DND-41 (cell line): ENCODE results near the gene CRISPLD2.

ENCODE experiments used
- ATAC-seq: fragments of 200-7000 bp; cut with Tn5 transposase; 3 replicates; pipeline ENCODE4 v1.9.1; 2021; ENCODE audit warnings: low read depth; ENCODE audit not compliant: insufficient read depth
- DNase-seq: peaks from one replicate; pipeline ENCODE4 v3.0.0-alpha.2; 2020
- H2AFZ ChIP-seq: 2 replicates; pipeline ENCODE4 v1.6.0; 2012; ENCODE audit warnings: low read depth, low read length
- H3K27ac ChIP-seq: 2 replicates; pipeline ENCODE4 v1.5.1; 2012; ENCODE audit warnings: low read length, inconsistent platforms
- H3K27me3 ChIP-seq: fragments of 200-600 bp; sonication (generic); 2 replicates; pipeline ENCODE4 v1.6.0; 2012; ENCODE audit warnings: low read length, mild to moderate bottlenecking, inconsistent platforms; ENCODE audit not compliant: insufficient read depth, poor library complexity
- H3K36me3 ChIP-seq: 2 replicates; pipeline ENCODE4 v1.5.1; 2012; ENCODE audit warnings: low read length, inconsistent platforms; ENCODE audit not compliant: insufficient read depth
- H3K4me1 ChIP-seq: 2 replicates; pipeline ENCODE4 v1.5.1; 2012; ENCODE audit warnings: mild to moderate bottlenecking, low read length; ENCODE audit not compliant: insufficient read depth
- H3K4me2 ChIP-seq: 2 replicates; pipeline ENCODE4 v1.6.0; 2012; ENCODE audit warnings: mild to moderate bottlenecking, moderate library complexity, low read length, inconsistent platforms; ENCODE audit not compliant: insufficient read depth
- H3K4me3 ChIP-seq, 2 experiments: fragments of 200-600 bp in 1 of 2; shearing (Covaris generic) in 1 of 2; 2 replicates each; pipeline ENCODE4 v1.5.1; 2012 to 2016; ENCODE audit warnings: inconsistent platforms in 2 of 2, low read length in 2 of 2, mild to moderate bottlenecking in 2 of 2, low read depth in 1 of 2, moderate library complexity in 1 of 2
- H3K79me2 ChIP-seq: 2 replicates; pipeline ENCODE4 v1.6.0; 2012; ENCODE audit warnings: low read length, inconsistent platforms; ENCODE audit not compliant: insufficient read depth
- H3K9ac ChIP-seq: 2 replicates; pipeline ENCODE4 v1.6.0; 2012; ENCODE audit warnings: low read depth, mild to moderate bottlenecking, inconsistent platforms, low read length, moderate library complexity
- H3K9me3 ChIP-seq: 2 replicates; pipeline ENCODE4 v1.5.1; 2012; ENCODE audit warnings: low read length, moderate library complexity, mild to moderate bottlenecking, inconsistent platforms; ENCODE audit not compliant: insufficient read depth, severe bottlenecking
- H4K20me1 ChIP-seq: 2 replicates; pipeline ENCODE4 v1.6.0; 2012; ENCODE audit warnings: low read length; ENCODE audit not compliant: insufficient read depth
- CTCF ChIP-seq: IDR thresholded peaks from 2 replicates; pipeline ENCODE4 v1.5.1; 2012; ENCODE audit warnings: borderline replicate concordance, low read length, moderate library complexity, mild to moderate bottlenecking; ENCODE audit not compliant: poor library complexity, severe bottlenecking; ENCODE audit errors: extremely low read depth
- EZH2 ChIP-seq: IDR thresholded peaks from 3 replicates; pipeline ENCODE4 v1.6.1; 2012; ENCODE audit warnings: borderline replicate concordance, low read depth, mild to moderate bottlenecking, moderate library complexity, low read length, inconsistent platforms; ENCODE audit not compliant: severe bottlenecking

Gene CRISPLD2

GRCh38 chr16:84914273-84914672 lies 94.5 kb downstream of the CRISPLD2 start:
- Histone ChIP-seq H3K9me3 (no peaks in the 10 kb centered on the region), H3K27ac (no peak overlapping the region), H2AFZ (no peak overlapping the region), H3K9ac (no peak overlapping the region), H3K4me3 (no peak overlapping the region), H3K36me3 (no peaks in the 10 kb centered on the region), H3K4me2 (no peak overlapping the region), H3K27me3 (peaks cover 36% of the 10 kb centered on the region), H4K20me1 (no peaks in the 10 kb centered on the region), H3K4me1 (no peaks in the 10 kb centered on the region), H3K79me2 (no peaks in the 10 kb centered on the region)
- ATAC-seq (no peak), DNase-seq (no peak)
- TF ChIP-seq CTCF, result no peak
- no peak for TF ChIP-seq EZH2

GRCh38 chr16:84916178-84916577 lies 96.4 kb downstream of the CRISPLD2 start:
- no peak for TF ChIP-seq EZH2
- no peak for TF ChIP-seq CTCF
- Histone ChIP-seq H3K27me3 (peaks cover 36% of the 10 kb centered on the region), H3K9ac (no peak overlapping the region), H3K4me1 (no peaks in the 10 kb centered on the region), H3K79me2 (no peaks in the 10 kb centered on the region), H3K4me2 (no peak overlapping the region), H4K20me1 (no peaks in the 10 kb centered on the region), H3K4me3 (no peak overlapping the region), H3K36me3 (no peaks in the 10 kb centered on the region), H3K27ac (no peak overlapping the region), H2AFZ (no peak overlapping the region), H3K9me3 (no peaks in the 10 kb centered on the region)
- DNase-seq, result peak; percentile 10
- ATAC-seq, result peak; percentile 33; the same call in 1 of the 3 replicates

GRCh38 chr16:84916850-84917249 lies 97.1 kb downstream of the CRISPLD2 start:
- ATAC-seq (no peak), DNase-seq (no peak)
- Histone ChIP-seq H3K4me2 (no peak overlapping the region), H3K27me3 (peaks cover 36% of the 10 kb centered on the region), H3K27ac (no peak overlapping the region), H3K9me3 (no peaks in the 10 kb centered on the region), H3K4me1 (no peaks in the 10 kb centered on the region), H3K4me3 (no peak overlapping the region), H3K9ac (no peak overlapping the region), H2AFZ (no peak overlapping the region), H4K20me1 (no peaks in the 10 kb centered on the region), H3K36me3 (no peaks in the 10 kb centered on the region), H3K79me2 (no peaks in the 10 kb centered on the region)
- TF ChIP-seq CTCF (no peak), EZH2 (no peak)

GRCh38 chr16:84917492-84917891 lies 97.7 kb downstream of the CRISPLD2 start:
- no peaks in the 10 kb centered on the region for H3K79me2 ChIP-seq

More at GRCh38 chr16:84917492-84917891, 97.7 kb downstream of the CRISPLD2 start:
- peaks cover 36% of the 10 kb centered on the region for H3K27me3 ChIP-seq
- no peaks in the 10 kb centered on the region for H3K4me1 ChIP-seq
- H3K9me3 ChIP-seq, result no peaks in the 10 kb centered on the region
- H3K4me3 ChIP-seq, result no peak overlapping the region
- H3K9ac ChIP-seq, result no peak overlapping the region
- H3K36me3 ChIP-seq, result no peaks in the 10 kb centered on the region
- no peak overlapping the region for H3K4me2 ChIP-seq
- H4K20me1 ChIP-seq, result no peaks in the 10 kb centered on the region
- TF ChIP-seq EZH2 (no peak), CTCF (no peak)
- H3K27ac ChIP-seq, result no peak overlapping the region
- DNase-seq (no peak), ATAC-seq (no peak)
- no peak overlapping the region for H2AFZ ChIP-seq
